Measurements from ENCODE around the gene ZC3H7A. TPM values are rescaled to one million over a fixed set of nuclear protein-coding genes. Genes with fewer than 3 reads are reported as not detected.
"Not testable (repeated sequence)": the region's sequence is repeated elsewhere in the genome, so short reads cannot be mapped to it uniquely, and the experiment has no call there.

ZC3H7A gene
- total RNA-seq, 1 donor from 2014 or later, result 52.6 TPM

- Histone ChIP-seq H3K27me3 (ENCODE audit: control insufficient read depth, insufficient read depth, low read length) (no peaks in the 10 kb centered on the region), H3K4me3 (ENCODE audit: low read depth, low read length) (no peak overlapping the region), H3K36me3 (ENCODE audit: control insufficient read depth, insufficient read depth, low read length) (no peaks in the 10 kb centered on the region)
- no peak for DNase-seq (ENCODE audit: low read depth)
- TF ChIP-seq, protein P1, sequence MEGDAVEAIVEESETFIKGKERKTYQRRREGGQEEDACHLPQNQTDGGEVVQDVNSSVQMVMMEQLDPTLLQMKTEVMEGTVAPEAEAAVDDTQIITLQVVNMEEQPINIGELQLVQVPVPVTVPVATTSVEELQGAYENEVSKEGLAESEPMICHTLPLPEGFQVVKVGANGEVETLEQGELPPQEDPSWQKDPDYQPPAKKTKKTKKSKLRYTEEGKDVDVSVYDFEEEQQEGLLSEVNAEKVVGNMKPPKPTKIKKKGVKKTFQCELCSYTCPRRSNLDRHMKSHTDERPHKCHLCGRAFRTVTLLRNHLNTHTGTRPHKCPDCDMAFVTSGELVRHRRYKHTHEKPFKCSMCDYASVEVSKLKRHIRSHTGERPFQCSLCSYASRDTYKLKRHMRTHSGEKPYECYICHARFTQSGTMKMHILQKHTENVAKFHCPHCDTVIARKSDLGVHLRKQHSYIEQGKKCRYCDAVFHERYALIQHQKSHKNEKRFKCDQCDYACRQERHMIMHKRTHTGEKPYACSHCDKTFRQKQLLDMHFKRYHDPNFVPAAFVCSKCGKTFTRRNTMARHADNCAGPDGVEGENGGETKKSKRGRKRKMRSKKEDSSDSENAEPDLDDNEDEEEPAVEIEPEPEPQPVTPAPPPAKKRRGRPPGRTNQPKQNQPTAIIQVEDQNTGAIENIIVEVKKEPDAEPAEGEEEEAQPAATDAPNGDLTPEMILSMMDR (IDR thresholded peaks at IDR 0.05; ENCODE audit: insufficient read depth, low read length, poor library complexity, severe bottlenecking), result no peak
Measured at GRCh38 chr16:11792410-11793241, 4.4 kb downstream of the ZC3H7A start.

GRCh38 chr16:11791144-11791828 is 5.8 kb downstream of the ZC3H7A start:
- no peaks in the 10 kb centered on the region for H3K27me3 ChIP-seq (ENCODE audit: control insufficient read depth, insufficient read depth, low read length)
- TF ChIP-seq, protein P1 (IDR thresholded peaks at IDR 0.05; ENCODE audit: insufficient read depth, low read length, poor library complexity, severe bottlenecking), result no peak
- no peak overlapping the region for H3K4me3 ChIP-seq (ENCODE audit: low read depth, low read length)
- H3K36me3 ChIP-seq (ENCODE audit: control insufficient read depth, insufficient read depth, low read length), result no peaks in the 10 kb centered on the region
- DNase-seq (ENCODE audit: low read depth), result no peak

DNA sequence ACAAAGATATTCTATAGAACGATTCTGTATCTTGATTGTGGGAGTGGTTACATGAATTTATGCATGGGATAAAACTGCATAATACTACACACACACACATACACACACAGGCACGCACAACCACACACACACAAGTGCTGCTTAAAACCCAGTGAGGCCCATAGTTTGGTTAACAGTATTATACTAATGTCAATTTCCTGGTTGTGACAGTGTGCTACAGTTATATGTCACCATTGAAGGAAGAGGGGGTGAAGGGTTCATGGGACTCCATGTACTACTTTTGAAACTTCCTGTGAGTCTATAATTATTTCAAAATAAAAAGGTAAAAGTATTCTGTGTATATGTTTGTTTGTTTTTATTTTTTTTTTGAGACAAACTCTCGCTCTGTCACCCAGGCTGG is 8.1 kb downstream of the ZC3H7A start:
- H3K27me3 ChIP-seq (ENCODE audit: control insufficient read depth, insufficient read depth, low read length), result no peaks in the 10 kb centered on the region
- no peak overlapping the region for H3K4me3 ChIP-seq (ENCODE audit: low read depth, low read length)
- no peak for DNase-seq (ENCODE audit: low read depth)
- TF ChIP-seq, protein P1 (IDR thresholded peaks at IDR 0.05; ENCODE audit: insufficient read depth, low read length, poor library complexity, severe bottlenecking), result no peak
- no peaks in the 10 kb centered on the region for H3K36me3 ChIP-seq (ENCODE audit: control insufficient read depth, insufficient read depth, low read length)

DNA sequence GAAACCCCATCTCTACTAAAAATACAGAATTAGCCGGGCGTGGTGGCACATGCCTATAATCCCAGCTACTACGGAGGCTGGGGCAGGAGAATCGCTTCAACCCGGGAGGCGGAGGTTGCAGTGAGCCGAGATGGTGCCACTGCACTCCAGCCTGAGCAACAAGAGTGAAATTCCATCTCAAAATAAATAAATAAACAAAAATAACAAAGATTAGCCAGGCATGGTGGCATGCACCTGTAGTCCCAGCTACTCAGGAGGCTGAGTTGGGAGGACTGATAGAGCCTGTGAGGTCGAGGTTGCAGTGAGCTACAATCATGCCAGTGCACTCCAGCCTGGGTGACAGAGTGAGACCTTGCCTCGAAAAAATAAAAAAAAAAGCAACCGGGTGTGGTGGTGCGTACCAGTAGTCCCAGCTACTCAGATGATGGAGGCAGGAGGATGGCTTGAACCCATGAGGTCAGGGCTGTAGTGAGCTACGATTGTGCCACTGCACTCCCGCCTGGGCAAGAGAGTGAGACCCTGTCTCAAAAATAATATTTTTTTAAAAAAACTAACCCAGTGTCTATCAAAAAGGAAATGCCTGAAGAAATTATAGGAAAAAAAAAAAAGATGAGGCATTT is 12.0 kb downstream of the ZC3H7A start:
- H3K27me3 ChIP-seq (ENCODE audit: control insufficient read depth, insufficient read depth, low read length); H3K36me3 ChIP-seq (ENCODE audit: control insufficient read depth, insufficient read depth, low read length); H3K4me3 ChIP-seq (ENCODE audit: low read depth, low read length); DNase-seq (ENCODE audit: low read depth): not testable (repeated sequence)

GRCh38 chr16:11784381-11784780 is 12.7 kb downstream of the ZC3H7A start:
- not testable (repeated sequence) for H3K36me3 ChIP-seq (ENCODE audit: control insufficient read depth, insufficient read depth, low read length); DNase-seq (ENCODE audit: low read depth); H3K27me3 ChIP-seq (ENCODE audit: control insufficient read depth, insufficient read depth, low read length); H3K4me3 ChIP-seq (ENCODE audit: low read depth, low read length)

GRCh38 chr16:11784038-11784369 is 13.1 kb downstream of the ZC3H7A start:
- H3K4me3 ChIP-seq (ENCODE audit: low read depth, low read length), result no peak overlapping the region
- no peaks in the 10 kb centered on the region for H3K27me3 ChIP-seq (ENCODE audit: control insufficient read depth, insufficient read depth, low read length)
- H3K36me3 ChIP-seq (ENCODE audit: control insufficient read depth, insufficient read depth, low read length), result no peaks in the 10 kb centered on the region
- DNase-seq (ENCODE audit: low read depth), result no peak
- TF ChIP-seq, protein P1 (IDR thresholded peaks at IDR 0.05; ENCODE audit: insufficient read depth, low read length, poor library complexity, severe bottlenecking), result no peak
